Breast epithelium (tissue), 4 donors: Measurements from ENCODE around the gene NBAS. TPM values are rescaled to one million over a fixed set of nuclear protein-coding genes. Genes with fewer than 3 reads are reported as not detected.

Experiments used
- DNase-seq, 2 donors: peaks; one replicate each; pipeline ENCODE4 v3.0.0-alpha.2; 2019; ENCODE audit warnings: low spot score in 2 of 2
- H3K27ac ChIP-seq, 2 donors: fragments of 200-600 bp; sonication (generic) in 1 of 2; one replicate each; pipeline ENCODE4 v1.5.1; 2016 to 2019; ENCODE audit warnings: mild to moderate bottlenecking in 1 of 2
- H3K27me3 ChIP-seq, 2 donors: fragments of 200-600 bp; sonication (generic) in 1 of 2; one replicate each; pipeline versions ENCODE4 v1.5.1 to v1.6.0; 2017 to 2019; ENCODE audit warnings: control low read depth in 1 of 2, mild to moderate bottlenecking in 1 of 2
- H3K36me3 ChIP-seq: fragments of 200-600 bp; one replicate; pipeline ENCODE4 v1.5.1; 2019
- H3K4me1 ChIP-seq, 2 donors: fragments of 200-600 bp; sonication (generic); one replicate each; pipeline ENCODE4 v1.5.1; 2016 to 2019; ENCODE audit warnings: control low read depth in 1 of 2
- H3K4me3 ChIP-seq, 3 donors: fragments of 200-600 bp; sonication (generic); 1 replicate in 2 of 3; 2 replicates in 1 of 3; pipeline ENCODE4 v1.5.1; 2016 to 2019; ENCODE audit warnings: mild to moderate bottlenecking in 3 of 3, moderate library complexity in 2 of 3
- H3K9me3 ChIP-seq, 2 donors: fragments of 200-600 bp; sonication (generic) in 1 of 2; one replicate each; pipeline ENCODE4 v1.5.1; 2016 to 2019; ENCODE audit warnings: control low read depth in 1 of 2
- CTCF ChIP-seq, 3 donors: fragments of 450-650 bp; IDR thresholded peaks; one replicate each; pipeline ENCODE4 v1.5.1; 2016 to 2017; ENCODE audit warnings: antibody characterized with exemption in 3 of 3, mild to moderate bottlenecking in 3 of 3, moderate library complexity in 3 of 3
- POLR2A ChIP-seq: fragments of 450-650 bp; IDR thresholded peaks from one replicate; pipeline ENCODE4 v1.6.1; 2016; ENCODE audit warnings: antibody characterized with exemption, mild to moderate bottlenecking, moderate library complexity
- POLR2AphosphoS5 ChIP-seq, 3 donors: sonication (generic); formaldehyde crosslinking; IDR thresholded peaks; one replicate each; pipeline ENCODE4 v1.6.1; 2017; ENCODE audit warnings: antibody characterized with exemption in 3 of 3
- intact Hi-C: fragments of 100-400 bp; cut with DNase I; formaldehyde crosslinking; loops from one replicate; pipeline ENCODE4 v1.15.1; 2023; ENCODE audit warnings: low total_unique reads
- total RNA-seq, 3 donors: library from RNA; depleted of rRNA; stranded (reverse); fragments of >200 nt; gene quantifications; one replicate each; pipeline ENCODE4 v1.1.0, GENCODE V29; 2016

NBAS gene
- total RNA-seq, 3 donors from 2014 or later, result 44.9 to 59.1 (median 45.1) TPM

DNA sequence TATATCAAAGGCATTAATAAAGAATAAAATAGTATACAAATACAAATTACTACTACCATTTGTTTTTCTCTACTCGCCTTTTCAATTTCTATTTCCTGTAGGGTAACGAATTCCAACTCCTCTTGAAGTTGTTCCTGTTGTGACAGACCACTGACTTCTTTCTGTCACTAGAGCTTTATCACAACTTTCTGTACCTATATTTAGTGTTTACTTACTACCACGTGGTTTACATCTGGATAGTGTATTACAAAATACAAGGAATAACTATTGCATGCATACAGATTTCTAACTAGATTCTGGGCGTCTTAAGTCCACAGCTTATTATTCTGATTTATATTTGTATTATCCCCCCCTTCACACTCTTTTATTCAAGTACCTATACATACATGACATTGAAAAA is 22.3 kb downstream of the NBAS start:
- intact Hi-C loops, result no loop called here
- H3K27ac ChIP-seq, result no peak overlapping the region
- no peaks in the 10 kb centered on the region for H3K9me3 ChIP-seq
- no peak for TF ChIP-seq POLR2A
- TF ChIP-seq POLR2AphosphoS5 (IDR thresholded peaks at IDR 0.05), result no peak
- no peak for TF ChIP-seq CTCF (IDR thresholded peaks at IDR 0.05)
- peaks cover 7% of the 10 kb centered on the region for H3K36me3 ChIP-seq
- no peaks in the 10 kb centered on the region for H3K4me1 ChIP-seq
- H3K4me3 ChIP-seq, result no peak overlapping the region
- no peak for DNase-seq
- no peaks in the 10 kb centered on the region for H3K27me3 ChIP-seq

DNA sequence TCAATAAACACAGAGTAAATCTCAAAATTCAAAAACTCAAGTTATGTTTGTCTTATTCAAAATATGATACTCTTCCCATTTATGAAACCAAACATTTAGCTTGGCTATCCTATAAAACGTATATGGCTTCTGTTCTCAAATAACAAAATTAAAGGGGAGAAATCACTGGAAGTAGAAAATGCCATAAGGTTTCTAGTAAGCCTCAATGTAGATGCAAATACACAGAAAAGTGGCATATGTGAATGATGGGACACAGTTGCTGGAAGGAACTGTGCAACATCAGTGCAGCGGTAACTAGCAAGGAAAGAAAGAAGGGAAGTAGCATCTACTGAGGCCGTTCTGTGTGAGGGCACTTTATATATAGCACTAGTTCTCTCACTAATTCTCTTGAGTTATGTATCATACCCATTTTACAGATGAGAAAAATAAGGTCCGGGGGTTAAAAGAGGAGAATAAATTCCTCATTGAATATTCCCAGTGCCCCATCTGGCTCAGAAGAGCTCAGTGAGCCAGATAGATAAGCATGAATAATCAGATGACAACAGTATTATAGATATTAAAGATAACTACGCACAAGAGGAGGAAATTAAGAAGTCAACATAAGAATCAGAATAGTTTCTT is 27.2 kb downstream of the NBAS start:
- intact Hi-C loops, result no loop called here
- Histone ChIP-seq H3K27ac (no peak overlapping the region), H3K27me3 (no peaks in the 10 kb centered on the region), H3K4me3 (no peak overlapping the region), H3K9me3 (no peaks in the 10 kb centered on the region), H3K36me3 (peaks cover 7% of the 10 kb centered on the region), H3K4me1 (no peaks in the 10 kb centered on the region)
- no peak for DNase-seq
- no peak for TF ChIP-seq CTCF (IDR thresholded peaks at IDR 0.05)
- TF ChIP-seq POLR2AphosphoS5 (IDR thresholded peaks at IDR 0.05), result no peak
- TF ChIP-seq POLR2A, result no peak

- H3K4me3 ChIP-seq, result no peak overlapping the region
- no peak for DNase-seq
- TF ChIP-seq CTCF (IDR thresholded peaks at IDR 0.05) (no peak), POLR2AphosphoS5 (IDR thresholded peaks at IDR 0.05) (no peak), POLR2A (no peak)
- intact Hi-C loops, result no loop called here
- H3K27ac ChIP-seq, result no peak overlapping the region
- H3K36me3 ChIP-seq, result peaks cover 7% of the 10 kb centered on the region
- no peaks in the 10 kb centered on the region for H3K4me1 ChIP-seq
- no peaks in the 10 kb centered on the region for H3K9me3 ChIP-seq
- no peaks in the 10 kb centered on the region for H3K27me3 ChIP-seq
Observed at GRCh38 chr2:15532996-15533395, 28.1 kb downstream of the NBAS start.

- no peak for DNase-seq
- no peak overlapping the region for H3K27ac ChIP-seq
- peaks cover 7% of the 10 kb centered on the region for H3K36me3 ChIP-seq
- no peaks in the 10 kb centered on the region for H3K27me3 ChIP-seq
- H3K4me3 ChIP-seq, result no peak overlapping the region
- no peaks in the 10 kb centered on the region for H3K4me1 ChIP-seq
- TF ChIP-seq CTCF (IDR thresholded peaks at IDR 0.05) (no peak), POLR2A (no peak), POLR2AphosphoS5 (IDR thresholded peaks at IDR 0.05) (no peak)
- H3K9me3 ChIP-seq, result no peaks in the 10 kb centered on the region
- intact Hi-C loops, result no loop called here
Observed at GRCh38 chr2:15531095-15531854, 29.9 kb downstream of the NBAS start.

DNA sequence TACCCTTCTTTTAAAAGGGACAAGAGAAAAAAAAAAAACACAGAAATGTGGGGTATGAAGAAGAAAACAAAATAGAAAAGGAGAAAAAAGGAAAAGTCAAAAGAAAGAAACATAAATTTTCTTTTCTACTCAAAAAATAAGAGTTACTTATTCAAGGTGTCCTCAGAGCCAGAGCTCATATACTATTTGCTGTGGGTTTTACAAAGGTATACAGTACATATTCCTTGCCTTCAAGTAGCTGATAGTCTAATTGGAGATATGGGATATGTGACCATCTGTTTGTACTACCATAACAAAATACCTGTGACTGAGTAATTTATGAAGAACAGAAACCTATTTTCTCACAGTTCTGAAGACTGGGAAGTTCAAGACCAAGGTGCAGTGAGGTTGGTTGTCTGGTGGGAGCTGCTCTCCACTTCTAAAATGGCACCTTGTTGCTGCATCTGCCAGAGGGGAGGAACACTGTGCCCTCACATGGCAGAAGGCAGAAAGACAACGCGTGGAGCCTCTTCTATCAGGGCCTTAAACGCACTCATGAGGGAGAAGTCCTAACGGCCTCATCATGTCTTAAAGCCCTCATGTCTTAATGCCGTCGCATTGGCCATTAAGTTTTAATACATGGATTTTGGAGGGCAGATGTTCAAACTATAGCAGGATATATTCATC is 33.9 kb downstream of the NBAS start:
- intact Hi-C loops, result no loop called here

More for the DNA sequence above, 33.9 kb downstream of the NBAS start:
- TF ChIP-seq CTCF (IDR thresholded peaks at IDR 0.05), result no peak
- no peak for DNase-seq
- no peaks in the 10 kb centered on the region for H3K36me3 ChIP-seq
- no peaks in the 10 kb centered on the region for H3K4me1 ChIP-seq
- H3K27ac ChIP-seq, result no peak overlapping the region
- no peak overlapping the region for H3K4me3 ChIP-seq
- no peaks in the 10 kb centered on the region for H3K9me3 ChIP-seq
- H3K27me3 ChIP-seq, result no peaks in the 10 kb centered on the region
